Uterus (tissue), 4 donors: ENCODE data around the gene ACVR2A. TPM values are rescaled to one million over a fixed set of nuclear protein-coding genes. Genes with fewer than 3 reads are reported as not detected.

ENCODE experiments used
- DNase-seq, 2 donors: peaks; one replicate each; pipeline ENCODE4 v3.0.0-alpha.2; 2019 to 2020
- H3K27ac ChIP-seq, 2 donors: fragments of 200-600 bp; sonication (generic); 1 replicate in 1 of 2; 2 replicates in 1 of 2; pipeline ENCODE4 v1.5.1; 2016 to 2018
- H3K27me3 ChIP-seq, 2 donors: fragments of 200-600 bp; sonication (generic); one replicate each; pipeline ENCODE4 v1.5.1; 2018 to 2019; ENCODE audit warnings: control low read depth in 1 of 2
- H3K36me3 ChIP-seq, 2 donors: fragments of 200-600 bp; sonication (generic); one replicate each; pipeline ENCODE4 v1.5.1; 2019; ENCODE audit warnings: control low read depth in 1 of 2
- H3K4me1 ChIP-seq, 2 donors: fragments of 200-600 bp; sonication (generic); one replicate each; pipeline ENCODE4 v1.5.1; 2018 to 2019; ENCODE audit warnings: control low read depth in 1 of 2
- H3K4me3 ChIP-seq, 2 donors: fragments of 200-600 bp; sonication (generic); 1 replicate in 1 of 2; 2 replicates in 1 of 2; pipeline ENCODE4 v1.5.1; 2018 to 2019; ENCODE audit warnings: mild to moderate bottlenecking in 1 of 2
- H3K9me3 ChIP-seq, 2 donors: fragments of 200-600 bp; sonication (generic); one replicate each; pipeline ENCODE4 v1.5.1; 2019; ENCODE audit warnings: control low read depth in 1 of 2
- POLR2A ChIP-seq, 2 donors: fragments of 450-650 bp; IDR thresholded peaks; one replicate each; pipeline ENCODE4 v1.6.1; 2016; ENCODE audit warnings: antibody characterized with exemption in 2 of 2, mild to moderate bottlenecking in 1 of 2, moderate library complexity in 1 of 2
- intact Hi-C: fragments of 100-400 bp; cut with DNase I; formaldehyde crosslinking; loops from one replicate; pipeline ENCODE4 v1.15.1; 2023; ENCODE audit warnings: low total_unique reads
- total RNA-seq, 4 donors: library from RNA; depleted of rRNA in 3 of 4; stranded (reverse); fragments of >200 nt in 3 of 4; gene quantifications; one replicate each; pipeline versions ENCODE4 v1.1.0 to v1.2.4, GENCODE V29; 2014 to 2023
- TF ChIP-seq, protein P1 (sequence below), 4 experiments: fragments of 200-600 bp in 2 of 4; fragments of 450-650 bp in 2 of 4; sonication (generic) in 2 of 4; IDR thresholded peaks; one replicate each; pipeline ENCODE4 v1.5.1; 2016 to 2019; ENCODE audit warnings: antibody characterized with exemption in 4 of 4, mild to moderate bottlenecking in 2 of 4, moderate library complexity in 1 of 4
- donor health status: DM: yes; HTN: yes; CAD: no.

ACVR2A gene
- total RNA-seq, 4 donors from 2014 or later: 35.0 to 67.5 (median 56.2) TPM

DNA sequence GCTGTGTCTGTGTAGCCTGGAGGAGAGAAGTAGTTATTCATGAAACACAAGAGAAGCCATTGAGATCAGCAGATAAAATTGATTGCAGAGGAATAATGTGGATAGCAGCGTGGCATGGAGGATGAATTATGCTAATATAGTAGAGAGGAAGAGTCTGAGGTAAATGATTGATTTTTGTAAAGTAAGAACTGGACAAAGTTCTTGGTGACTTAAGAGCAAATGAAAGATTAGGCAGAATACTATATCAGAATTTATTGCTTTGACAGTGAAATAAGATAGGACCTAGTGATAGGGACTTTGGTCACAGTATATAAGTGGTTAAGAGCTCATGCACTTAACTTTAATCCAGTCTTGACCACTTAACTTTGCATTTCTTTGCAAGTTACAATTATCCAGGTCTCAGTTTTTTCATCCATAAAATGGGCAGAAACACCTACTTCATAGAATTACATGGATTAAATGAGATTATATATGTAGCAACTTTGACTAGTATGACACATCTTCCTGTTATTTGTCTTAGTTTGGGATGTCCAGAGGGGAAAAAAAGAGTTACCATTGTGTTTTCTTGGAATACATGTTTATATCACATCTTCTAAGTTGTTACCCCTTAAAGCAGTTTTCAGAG lies 29.1 kb downstream of the ACVR2A start:
- no peak for DNase-seq
- H3K27ac ChIP-seq: no peak overlapping the region
- H3K4me3 ChIP-seq: no peak overlapping the region
- intact Hi-C loops: no loop called here
- no peaks in the 10 kb centered on the region for H3K27me3 ChIP-seq
- peaks cover 0 to 10% of the 10 kb centered on the region in 2 donors for H3K4me1 ChIP-seq
- no peaks in the 10 kb centered on the region for H3K36me3 ChIP-seq
- no peaks in the 10 kb centered on the region for H3K9me3 ChIP-seq
- no peak for TF ChIP-seq POLR2A (IDR thresholded peaks at IDR 0.05)
- TF ChIP-seq, protein P1, sequence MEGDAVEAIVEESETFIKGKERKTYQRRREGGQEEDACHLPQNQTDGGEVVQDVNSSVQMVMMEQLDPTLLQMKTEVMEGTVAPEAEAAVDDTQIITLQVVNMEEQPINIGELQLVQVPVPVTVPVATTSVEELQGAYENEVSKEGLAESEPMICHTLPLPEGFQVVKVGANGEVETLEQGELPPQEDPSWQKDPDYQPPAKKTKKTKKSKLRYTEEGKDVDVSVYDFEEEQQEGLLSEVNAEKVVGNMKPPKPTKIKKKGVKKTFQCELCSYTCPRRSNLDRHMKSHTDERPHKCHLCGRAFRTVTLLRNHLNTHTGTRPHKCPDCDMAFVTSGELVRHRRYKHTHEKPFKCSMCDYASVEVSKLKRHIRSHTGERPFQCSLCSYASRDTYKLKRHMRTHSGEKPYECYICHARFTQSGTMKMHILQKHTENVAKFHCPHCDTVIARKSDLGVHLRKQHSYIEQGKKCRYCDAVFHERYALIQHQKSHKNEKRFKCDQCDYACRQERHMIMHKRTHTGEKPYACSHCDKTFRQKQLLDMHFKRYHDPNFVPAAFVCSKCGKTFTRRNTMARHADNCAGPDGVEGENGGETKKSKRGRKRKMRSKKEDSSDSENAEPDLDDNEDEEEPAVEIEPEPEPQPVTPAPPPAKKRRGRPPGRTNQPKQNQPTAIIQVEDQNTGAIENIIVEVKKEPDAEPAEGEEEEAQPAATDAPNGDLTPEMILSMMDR (IDR thresholded peaks at IDR 0.05): no peak

DNA sequence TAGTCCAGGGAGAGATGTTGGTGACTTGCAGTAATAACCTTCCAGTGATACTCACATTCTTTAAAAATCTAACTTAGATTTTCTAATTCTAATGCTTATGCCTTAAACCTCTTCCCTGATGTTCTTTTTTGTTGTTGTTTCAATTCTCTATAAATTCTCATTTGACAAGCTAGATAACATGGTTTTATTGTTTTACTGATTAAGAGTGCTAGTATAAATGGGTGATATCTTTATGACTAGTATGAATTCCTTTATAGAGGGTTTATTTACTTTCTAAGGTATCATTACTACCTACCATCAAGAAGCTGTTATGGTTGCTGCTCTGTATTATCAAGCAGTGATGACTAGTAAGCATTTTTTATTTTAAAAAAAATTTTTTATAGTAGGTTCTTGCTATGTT lies 35.0 kb downstream of the ACVR2A start:
- H3K4me3 ChIP-seq: no peak overlapping the region
- H3K4me1 ChIP-seq: peaks cover 0 to 6% of the 10 kb centered on the region in 2 donors
- H3K36me3 ChIP-seq: no peaks in the 10 kb centered on the region
- no peak for DNase-seq
- intact Hi-C loops: no loop called here
- H3K27me3 ChIP-seq: no peaks in the 10 kb centered on the region
- no peaks in the 10 kb centered on the region for H3K9me3 ChIP-seq
- no peak overlapping the region for H3K27ac ChIP-seq
- TF ChIP-seq, protein P1 (IDR thresholded peaks at IDR 0.05): no peak
- no peak for TF ChIP-seq POLR2A (IDR thresholded peaks at IDR 0.05)

DNA sequence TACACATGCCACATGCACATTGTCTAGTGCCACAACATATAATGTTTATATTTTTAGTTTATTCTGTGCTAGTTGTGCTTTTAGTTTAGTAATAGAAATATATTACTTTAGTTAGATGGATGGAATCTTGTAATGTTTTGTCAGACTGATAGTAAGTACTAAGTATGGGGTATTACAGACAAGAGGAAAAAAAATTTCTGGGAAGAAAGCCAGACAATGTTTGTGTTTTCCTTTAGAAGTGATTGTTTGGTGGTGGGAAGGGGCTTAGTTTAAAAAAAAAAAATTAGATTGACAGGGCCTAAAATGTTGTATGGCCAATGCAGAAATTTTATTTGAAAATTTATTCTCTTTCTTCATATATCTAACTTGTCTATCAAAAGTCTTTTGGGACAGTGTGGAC lies 37.8 kb downstream of the ACVR2A start:
- Histone ChIP-seq H3K27ac (no peak overlapping the region), H3K4me3 (no peak overlapping the region), H3K4me1 (no peaks in the 10 kb centered on the region), H3K27me3 (no peaks in the 10 kb centered on the region), H3K9me3 (no peaks in the 10 kb centered on the region), H3K36me3 (no peaks in the 10 kb centered on the region)
- intact Hi-C loops: no loop called here
- no peak for DNase-seq
- no peak for TF ChIP-seq POLR2A (IDR thresholded peaks at IDR 0.05)
- TF ChIP-seq, protein P1 (IDR thresholded peaks at IDR 0.05): no peak

DNA sequence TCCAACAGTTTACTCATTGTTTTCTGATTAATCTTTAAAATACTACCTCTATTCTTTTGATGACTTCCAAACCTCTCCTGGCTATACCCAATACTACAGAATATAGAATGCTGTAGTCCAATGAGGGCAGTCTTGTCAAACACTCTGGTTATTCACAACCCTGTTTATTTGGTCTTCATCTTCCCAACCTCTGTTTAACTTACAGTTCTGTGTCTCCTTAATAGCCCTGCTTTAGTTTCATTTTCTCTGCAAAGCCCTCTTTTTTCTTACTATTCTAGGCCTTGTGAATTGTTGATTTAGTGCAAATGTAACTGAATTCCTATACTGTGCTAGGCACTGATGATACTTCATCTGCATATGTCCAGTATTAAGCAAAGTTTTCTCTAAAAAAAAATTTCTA lies 40.0 kb downstream of the ACVR2A start:
- intact Hi-C loops: no loop called here
- no peak overlapping the region for H3K4me3 ChIP-seq
- no peak for TF ChIP-seq POLR2A (IDR thresholded peaks at IDR 0.05)
- TF ChIP-seq, protein P1 (IDR thresholded peaks at IDR 0.05): no peak
- peak overlapping the region in 1 of 2 donors; percentile 0 for H3K27ac ChIP-seq
- no peaks in the 10 kb centered on the region for H3K9me3 ChIP-seq
- no peaks in the 10 kb centered on the region for H3K27me3 ChIP-seq
- no peak for DNase-seq
- H3K36me3 ChIP-seq: no peaks in the 10 kb centered on the region
- H3K4me1 ChIP-seq: no peaks in the 10 kb centered on the region

DNA sequence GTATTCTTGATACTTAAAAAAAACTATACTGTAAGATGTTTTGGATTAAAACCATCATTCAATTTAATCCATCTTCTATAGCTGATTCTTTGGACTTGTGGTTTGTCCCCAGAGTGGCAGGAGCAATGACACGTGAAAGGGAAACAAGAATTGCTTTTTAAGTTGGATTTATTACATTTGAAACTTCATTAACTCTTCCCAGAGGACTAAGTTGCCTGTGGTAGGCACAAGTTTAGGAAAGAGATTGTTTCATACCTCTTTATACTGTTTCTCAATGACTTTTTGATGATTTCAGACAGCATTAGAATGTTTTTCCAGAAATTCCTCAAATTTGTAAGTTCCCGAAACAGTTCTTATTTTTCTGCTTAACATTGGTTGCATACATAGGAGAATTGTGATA lies 41.3 kb downstream of the ACVR2A start:
- H3K27ac ChIP-seq: no peak overlapping the region
- H3K27me3 ChIP-seq: no peaks in the 10 kb centered on the region
- intact Hi-C loops: no loop called here
- H3K9me3 ChIP-seq: no peaks in the 10 kb centered on the region
- H3K36me3 ChIP-seq: no peaks in the 10 kb centered on the region
- no peak for DNase-seq
- H3K4me3 ChIP-seq: no peak overlapping the region
- H3K4me1 ChIP-seq: no peaks in the 10 kb centered on the region
- TF ChIP-seq, protein P1 (IDR thresholded peaks at IDR 0.05): no peak
- TF ChIP-seq POLR2A (IDR thresholded peaks at IDR 0.05): no peak
